Activated CD8-positive, alpha-beta memory T cell treated with anti-CD3 and anti-CD28 coated beads, Interleukin-2, amount 10 ng/mL, durations not matched to agents 7 days and 5 days (primary cell): ENCODE measurements around the gene ADGRG6. TPM values are rescaled to one million over a fixed set of nuclear protein-coding genes. Genes with fewer than 3 reads are reported as not detected.
"Not testable (repeated sequence)": the region's sequence is repeated elsewhere in the genome, so short reads cannot be mapped to it uniquely, and the experiment has no call there.

Experiments
- ATAC-seq: fragments of 150-1000 bp; cut with Tn5 transposase; one replicate; pipeline ENCODE4 v1.10.0; 2021; ENCODE audit warnings: moderate library complexity
- CTCF ChIA-PET: fragments of 350-600 bp; sonication (Branson Sonifier 250); formaldehyde crosslinking; loops from one replicate; lab custom pipeline; 2021; ENCODE audit warnings: antibody characterized with exemption; lab: Charles Lee
- DNase-seq: peaks from one replicate; pipeline ENCODE4 v3.0.0-alpha.2; 2020
- H3K27ac Mint-ChIP-seq: one replicate; pipeline ENCODE4 v1.8.0; 2021; ENCODE audit warnings: mild to moderate bottlenecking, mixed read lengths
- H3K27me3 Mint-ChIP-seq: one replicate; pipeline ENCODE4 v1.8.0; 2021; ENCODE audit warnings: mixed read lengths
- H3K36me3 Mint-ChIP-seq: one replicate; pipeline ENCODE4 v1.8.0; 2021; ENCODE audit warnings: mild to moderate bottlenecking, mixed read lengths
- H3K4me1 Mint-ChIP-seq: one replicate; pipeline ENCODE4 v1.8.0; 2021; ENCODE audit warnings: mixed read lengths
- H3K4me3 Mint-ChIP-seq: one replicate; pipeline ENCODE4 v1.8.0; 2021; ENCODE audit warnings: mild to moderate bottlenecking, moderate library complexity, mixed read lengths
- H3K9me3 Mint-ChIP-seq: one replicate; pipeline ENCODE4 v1.8.0; 2022; ENCODE audit warnings: low read depth, mixed read lengths
- total RNA-seq, 2 experiments: library from RNA; stranded (reverse); gene quantifications; one replicate each; pipeline ENCODE4 v1.2.3, GENCODE V29; 2021

ADGRG6 gene
- total RNA-seq, 2 experiments from 2014 or later, result 0.26 to 0.52 TPM

- no peaks in the 10 kb centered on the region for H3K9me3 Mint-ChIP-seq
- no peak overlapping the region for H3K4me3 Mint-ChIP-seq
- H3K4me1 Mint-ChIP-seq, result peaks cover 6% of the 10 kb centered on the region
- H3K27me3 Mint-ChIP-seq, result peaks cover 6% of the 10 kb centered on the region
- ATAC-seq (no peak), DNase-seq (no peak)
- no peak overlapping the region for H3K27ac Mint-ChIP-seq
- CTCF ChIA-PET, result no interaction called here
- no peaks in the 10 kb centered on the region for H3K36me3 Mint-ChIP-seq
Measured at GRCh38 chr6:142331601-142332000, 29.8 kb downstream of the ADGRG6 start.

GRCh38 chr6:142332393-142333098 lies 30.7 kb downstream of the ADGRG6 start:
- Mint-ChIP-seq H3K9me3 (no peaks in the 10 kb centered on the region), H3K4me1 (peaks cover 6% of the 10 kb centered on the region), H3K27me3 (peaks cover 4% of the 10 kb centered on the region), H3K4me3 (no peak overlapping the region), H3K27ac (no peak overlapping the region), H3K36me3 (no peaks in the 10 kb centered on the region)
- CTCF ChIA-PET, result no interaction called here
- DNase-seq (no peak), ATAC-seq (no peak)

GRCh38 chr6:142333431-142333830 lies 31.6 kb downstream of the ADGRG6 start:
- peaks cover 6% of the 10 kb centered on the region for H3K4me1 Mint-ChIP-seq
- CTCF ChIA-PET, result no interaction called here

GRCh38 chr6:142334294-142334693 lies 32.5 kb downstream of the ADGRG6 start:
- ATAC-seq (no peak), DNase-seq (no peak)
- no peaks in the 10 kb centered on the region for H3K36me3 Mint-ChIP-seq
- H3K27me3 Mint-ChIP-seq, result no peaks in the 10 kb centered on the region
- H3K27ac Mint-ChIP-seq, result no peak overlapping the region
- CTCF ChIA-PET, result no interaction called here
- H3K4me3 Mint-ChIP-seq, result no peak overlapping the region
- no peaks in the 10 kb centered on the region for H3K9me3 Mint-ChIP-seq
- peaks cover 6% of the 10 kb centered on the region for H3K4me1 Mint-ChIP-seq

More at GRCh38 chr6:142333431-142333830, 31.6 kb downstream of the ADGRG6 start:
- Mint-ChIP-seq H3K36me3 (no peaks in the 10 kb centered on the region), H3K4me3 (no peak overlapping the region), H3K9me3 (no peaks in the 10 kb centered on the region), H3K27ac (no peak overlapping the region), H3K27me3 (no peaks in the 10 kb centered on the region)
- no peak for ATAC-seq
- no peak for DNase-seq

GRCh38 chr6:142335415-142335814 lies 33.6 kb downstream of the ADGRG6 start:
- H3K36me3 Mint-ChIP-seq, result no peaks in the 10 kb centered on the region
- no peaks in the 10 kb centered on the region for H3K9me3 Mint-ChIP-seq
- no peak for ATAC-seq
- H3K4me3 Mint-ChIP-seq, result no peak overlapping the region
- CTCF ChIA-PET, result no interaction called here
- no peak overlapping the region for H3K27ac Mint-ChIP-seq
- DNase-seq, result no peak
- peaks cover 6% of the 10 kb centered on the region for H3K4me1 Mint-ChIP-seq
- no peaks in the 10 kb centered on the region for H3K27me3 Mint-ChIP-seq

GRCh38 chr6:142336183-142336582 lies 34.4 kb downstream of the ADGRG6 start:
- H3K27ac Mint-ChIP-seq, result no peak overlapping the region
- CTCF ChIA-PET, result no interaction called here
- no peaks in the 10 kb centered on the region for H3K9me3 Mint-ChIP-seq
- no peak overlapping the region for H3K4me3 Mint-ChIP-seq
- H3K27me3 Mint-ChIP-seq, result no peaks in the 10 kb centered on the region
- no peak for ATAC-seq
- H3K36me3 Mint-ChIP-seq, result no peaks in the 10 kb centered on the region
- no peak for DNase-seq
- H3K4me1 Mint-ChIP-seq, result peaks cover 4% of the 10 kb centered on the region

GRCh38 chr6:142336787-142337186 lies 35.0 kb downstream of the ADGRG6 start:
- DNase-seq, result no peak
- peaks cover under 1% of the 10 kb centered on the region for H3K27me3 Mint-ChIP-seq
- no peak overlapping the region for H3K27ac Mint-ChIP-seq
- H3K4me3 Mint-ChIP-seq, result no peak overlapping the region
- H3K36me3 Mint-ChIP-seq, result no peaks in the 10 kb centered on the region
- ATAC-seq, result no peak
- H3K4me1 Mint-ChIP-seq, result no peaks in the 10 kb centered on the region
- no peaks in the 10 kb centered on the region for H3K9me3 Mint-ChIP-seq
- CTCF ChIA-PET, result no interaction called here

GRCh38 chr6:142339113-142339512 lies 37.3 kb downstream of the ADGRG6 start:
- CTCF ChIA-PET, result no interaction called here

GRCh38 chr6:142339968-142340658 lies 38.3 kb downstream of the ADGRG6 start:
- H3K4me1 Mint-ChIP-seq, result no peaks in the 10 kb centered on the region
- DNase-seq, result no peak
- no peaks in the 10 kb centered on the region for H3K9me3 Mint-ChIP-seq
- no peaks in the 10 kb centered on the region for H3K36me3 Mint-ChIP-seq
- CTCF ChIA-PET, result no interaction called here
- H3K27me3 Mint-ChIP-seq, result peaks cover 11% of the 10 kb centered on the region
- no peak overlapping the region for H3K4me3 Mint-ChIP-seq
- ATAC-seq, result no peak
- H3K27ac Mint-ChIP-seq, result no peak overlapping the region

More at GRCh38 chr6:142339113-142339512, 37.3 kb downstream of the ADGRG6 start:
- no peaks in the 10 kb centered on the region for H3K4me1 Mint-ChIP-seq
- H3K4me3 Mint-ChIP-seq, result no peak overlapping the region
- ATAC-seq (no peak), DNase-seq (no peak)
- H3K36me3 Mint-ChIP-seq, result no peaks in the 10 kb centered on the region
- peaks cover 7% of the 10 kb centered on the region for H3K27me3 Mint-ChIP-seq
- H3K9me3 Mint-ChIP-seq, result no peaks in the 10 kb centered on the region
- H3K27ac Mint-ChIP-seq, result no peak overlapping the region

- DNase-seq, result no peak
- H3K27ac Mint-ChIP-seq, result no peak overlapping the region
- no peaks in the 10 kb centered on the region for H3K4me1 Mint-ChIP-seq
Measured at GRCh38 chr6:142341855-142342330, 40.1 kb downstream of the ADGRG6 start.

GRCh38 chr6:142342986-142343385 lies 41.2 kb downstream of the ADGRG6 start:
- no peak overlapping the region for H3K4me3 Mint-ChIP-seq
- ATAC-seq (no peak), DNase-seq (no peak)
- H3K27me3 Mint-ChIP-seq, result peaks cover 15% of the 10 kb centered on the region
- CTCF ChIA-PET, result no interaction called here
- no peaks in the 10 kb centered on the region for H3K4me1 Mint-ChIP-seq
- H3K27ac Mint-ChIP-seq, result no peak overlapping the region
- H3K36me3 Mint-ChIP-seq, result no peaks in the 10 kb centered on the region
- no peaks in the 10 kb centered on the region for H3K9me3 Mint-ChIP-seq

More at GRCh38 chr6:142341855-142342330, 40.1 kb downstream of the ADGRG6 start:
- Mint-ChIP-seq H3K27me3 (peaks cover 14% of the 10 kb centered on the region), H3K9me3 (no peaks in the 10 kb centered on the region), H3K4me3 (no peak overlapping the region), H3K36me3 (no peaks in the 10 kb centered on the region)
- ATAC-seq, result no peak
- CTCF ChIA-PET, result no interaction called here

- CTCF ChIA-PET, result no interaction called here
- no peaks in the 10 kb centered on the region for H3K36me3 Mint-ChIP-seq
- H3K9me3 Mint-ChIP-seq, result no peaks in the 10 kb centered on the region
- H3K27ac Mint-ChIP-seq, result no peak overlapping the region
- no peak for DNase-seq
- peaks cover 17% of the 10 kb centered on the region for H3K27me3 Mint-ChIP-seq
- ATAC-seq, result no peak
- no peak overlapping the region for H3K4me3 Mint-ChIP-seq
- H3K4me1 Mint-ChIP-seq, result no peaks in the 10 kb centered on the region
Measured at GRCh38 chr6:142343938-142344337, 42.1 kb downstream of the ADGRG6 start.

GRCh38 chr6:142345261-142345660 lies 43.5 kb downstream of the ADGRG6 start:
- DNase-seq (no peak), ATAC-seq (no peak)
- Mint-ChIP-seq H3K36me3 (no peaks in the 10 kb centered on the region), H3K27me3 (peaks cover 17% of the 10 kb centered on the region), H3K4me3 (no peak overlapping the region), H3K27ac (no peak overlapping the region), H3K4me1 (no peaks in the 10 kb centered on the region), H3K9me3 (no peaks in the 10 kb centered on the region)
- CTCF ChIA-PET, result no interaction called here

GRCh38 chr6:142346166-142346565 lies 44.4 kb downstream of the ADGRG6 start:
- CTCF ChIA-PET, ATAC-seq, H3K4me3 Mint-ChIP-seq, H3K9me3 Mint-ChIP-seq, DNase-seq, H3K4me1 Mint-ChIP-seq, H3K36me3 Mint-ChIP-seq, H3K27ac Mint-ChIP-seq: not testable (repeated sequence)
- H3K27me3 Mint-ChIP-seq, result peaks cover 17% of the 10 kb centered on the region
